Dermis blood vessel endothelial cell (primary cell): ENCODE measurements around the gene CEACAM19. TPM values are rescaled to one million over a fixed set of nuclear protein-coding genes. Genes with fewer than 3 reads are reported as not detected.
A peak's percentile ranks its signal among the peaks of the same experiment; 100 is the strongest.

Source experiments
- DNase-seq: peaks from one replicate; pipeline ENCODE4 v3.0.0; 2010
- total RNA-seq: library from RNA; depleted of rRNA; stranded (reverse); fragments of >200 nt; gene quantifications from 2 replicates; pipeline ENCODE4 v1.2.3, GENCODE V29; 2014

CEACAM19 gene
- total RNA-seq, 1 donor from 2014 or later = 0.85 TPM

DNA sequence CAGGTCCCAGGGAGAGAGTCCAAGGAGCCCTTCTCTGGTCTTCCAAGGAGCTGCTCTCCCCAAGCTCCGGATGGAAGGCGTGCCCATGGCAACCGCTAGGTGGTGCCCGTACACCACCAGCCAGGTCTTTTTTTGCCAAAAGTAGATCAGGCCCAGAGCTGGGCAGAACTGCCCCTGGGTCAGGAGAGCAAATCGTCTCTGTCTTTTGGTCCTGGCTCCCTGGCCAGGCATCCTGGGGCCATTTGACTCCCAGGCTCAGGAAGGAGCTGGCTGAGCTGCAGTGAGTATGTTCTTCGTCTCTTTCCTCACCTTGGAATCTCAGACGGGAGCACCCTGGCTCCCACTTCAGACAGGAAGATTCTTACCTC lies 52.7 kb downstream of the CEACAM19 start:
- peak; percentile 88 for DNase-seq

DNA sequence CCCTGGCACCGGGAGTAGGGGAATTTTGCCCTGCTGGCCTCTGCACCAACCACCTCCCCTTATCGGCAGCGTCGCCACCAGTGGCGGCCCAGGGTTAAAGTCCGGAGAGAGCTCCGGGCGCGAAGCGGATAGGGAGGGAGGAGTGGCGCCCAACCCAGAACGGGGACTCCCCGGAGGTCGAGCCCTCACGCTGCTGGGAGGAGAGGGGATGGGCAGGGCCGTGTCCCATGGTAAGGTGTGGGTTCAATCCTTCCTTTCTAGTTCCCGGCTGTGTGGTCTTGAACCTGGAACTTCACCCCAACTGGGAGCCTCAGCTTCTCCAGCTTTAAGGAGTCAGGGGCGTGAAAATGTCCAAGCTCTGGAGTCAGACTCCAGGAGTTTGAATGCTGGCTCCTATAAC lies 54.0 kb downstream of the CEACAM19 start:
- no peak for DNase-seq

DNA sequence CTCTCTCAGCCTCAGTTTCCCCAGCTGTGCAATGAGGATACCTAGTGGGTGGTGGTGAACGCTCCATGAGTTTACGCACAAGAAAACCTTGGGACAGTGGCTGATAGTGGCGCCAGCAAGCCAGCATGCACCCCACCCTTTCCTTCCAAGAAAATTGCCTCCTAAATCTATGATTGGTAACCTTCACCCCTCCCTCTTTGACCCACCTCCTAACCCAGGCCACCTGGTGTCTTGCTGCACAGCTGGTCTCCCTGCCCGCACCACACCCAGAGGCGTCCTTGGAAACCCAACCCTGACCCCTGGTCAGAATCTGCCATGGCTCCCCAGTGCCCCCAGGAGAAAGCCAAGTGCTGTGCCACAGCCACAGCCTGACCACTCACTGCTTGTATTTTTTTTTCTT lies 54.4 kb downstream of the CEACAM19 start:
- no peak for DNase-seq

DNA sequence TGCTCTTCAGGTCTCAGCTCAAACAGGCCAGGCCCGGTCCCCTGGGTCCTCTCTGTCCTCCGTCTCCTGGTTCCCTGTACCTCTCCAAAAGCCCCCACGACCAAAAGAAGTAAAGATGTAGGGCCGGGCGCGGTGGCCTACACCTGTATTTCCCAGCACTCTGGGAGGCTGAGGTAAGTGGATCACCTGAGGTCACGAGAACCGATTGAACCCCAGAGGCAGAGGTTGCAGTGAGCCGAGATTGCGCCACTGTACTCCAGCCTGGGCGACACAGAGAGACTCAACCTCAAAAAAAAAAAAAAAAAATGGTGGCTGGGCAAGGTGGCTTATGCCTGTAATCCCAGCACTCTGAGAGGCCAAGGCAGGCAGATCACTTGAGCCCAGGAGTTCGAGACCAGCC lies 55.2 kb downstream of the CEACAM19 start:
- no peak for DNase-seq

DNA sequence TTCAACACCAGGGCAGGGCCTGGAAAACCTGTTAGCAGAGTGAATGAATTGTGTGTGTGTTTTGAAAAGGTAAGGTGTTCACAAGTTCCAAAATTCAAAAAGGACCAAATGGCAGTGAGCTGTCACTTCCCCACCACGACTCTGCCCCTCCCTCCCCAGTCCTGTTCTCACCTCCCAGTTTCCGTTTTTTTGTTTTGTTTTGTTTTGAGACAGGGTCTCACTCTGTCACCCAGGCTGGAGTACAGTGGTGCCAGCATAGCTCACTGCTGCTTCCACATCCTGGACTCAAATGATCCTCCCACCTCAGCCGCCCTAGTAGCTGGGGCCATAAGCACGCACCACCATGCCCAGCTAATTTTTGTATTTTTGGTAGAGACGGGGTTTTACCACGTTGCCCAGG lies 56.9 kb downstream of the CEACAM19 start:
- DNase-seq = no peak

DNA sequence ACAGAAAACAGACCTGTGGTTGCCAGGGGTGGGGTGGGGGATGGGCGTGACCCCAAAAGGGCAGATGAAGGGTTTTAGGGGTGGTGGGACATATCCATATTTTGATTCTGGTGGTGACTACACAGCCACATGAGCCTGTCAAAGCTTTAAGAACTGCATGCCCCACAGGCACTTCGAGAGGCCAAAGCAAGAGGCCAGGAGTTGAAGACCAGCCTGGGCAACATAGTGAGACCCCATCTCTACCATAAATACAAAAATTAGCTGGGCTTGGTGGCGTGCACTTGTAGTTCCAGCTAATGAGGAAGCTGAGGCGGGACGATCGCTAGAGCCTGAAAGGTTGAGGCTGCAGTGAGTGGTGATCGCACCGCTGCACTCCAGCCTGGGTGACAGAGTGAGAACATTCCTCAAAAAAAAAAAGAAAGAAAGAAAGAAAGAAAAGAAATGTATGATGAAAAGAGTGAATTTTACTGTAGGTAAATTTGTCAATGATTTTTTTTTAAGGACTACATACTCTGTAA lies 58.3 kb downstream of the CEACAM19 start:
- no peak for DNase-seq

DNA sequence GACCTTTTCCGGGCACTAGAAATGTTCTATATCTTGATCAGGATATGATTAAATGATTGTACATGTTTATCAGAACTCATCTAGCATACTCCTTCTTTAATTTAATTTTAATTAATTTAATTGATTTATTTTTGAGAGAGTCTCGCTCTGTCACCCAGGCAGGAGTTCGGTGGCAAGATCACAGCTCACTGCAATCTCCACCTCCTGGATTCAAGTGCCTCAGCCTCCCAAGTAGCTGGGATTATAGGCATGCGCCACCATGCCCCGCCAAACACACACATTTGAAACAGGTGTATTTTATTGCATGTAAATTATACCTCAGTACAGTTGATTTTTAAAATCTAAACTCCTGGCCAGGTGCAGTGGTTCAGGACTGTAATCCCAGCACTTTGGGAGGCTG lies 59.8 kb downstream of the CEACAM19 start:
- DNase-seq = no peak

DNA sequence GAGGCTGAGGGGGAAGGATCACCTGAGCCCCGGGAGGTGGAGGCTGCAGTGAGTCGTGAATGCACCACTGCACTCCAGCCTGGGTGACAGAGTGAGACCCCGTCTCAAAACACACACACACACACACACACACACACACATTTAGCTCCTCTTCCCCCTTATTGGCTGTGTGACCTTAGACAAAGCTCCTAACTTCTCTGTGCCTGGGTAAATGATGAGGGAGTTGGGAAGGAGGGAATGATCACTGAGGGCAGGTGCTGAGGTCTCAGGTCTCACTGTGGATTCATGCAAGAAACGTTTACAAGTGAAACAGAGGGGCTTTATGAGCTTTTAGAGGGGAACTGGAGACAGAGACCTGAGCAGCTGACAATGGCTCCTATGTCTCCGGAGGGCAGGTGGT lies 60.3 kb downstream of the CEACAM19 start:
- DNase-seq = no peak

DNA sequence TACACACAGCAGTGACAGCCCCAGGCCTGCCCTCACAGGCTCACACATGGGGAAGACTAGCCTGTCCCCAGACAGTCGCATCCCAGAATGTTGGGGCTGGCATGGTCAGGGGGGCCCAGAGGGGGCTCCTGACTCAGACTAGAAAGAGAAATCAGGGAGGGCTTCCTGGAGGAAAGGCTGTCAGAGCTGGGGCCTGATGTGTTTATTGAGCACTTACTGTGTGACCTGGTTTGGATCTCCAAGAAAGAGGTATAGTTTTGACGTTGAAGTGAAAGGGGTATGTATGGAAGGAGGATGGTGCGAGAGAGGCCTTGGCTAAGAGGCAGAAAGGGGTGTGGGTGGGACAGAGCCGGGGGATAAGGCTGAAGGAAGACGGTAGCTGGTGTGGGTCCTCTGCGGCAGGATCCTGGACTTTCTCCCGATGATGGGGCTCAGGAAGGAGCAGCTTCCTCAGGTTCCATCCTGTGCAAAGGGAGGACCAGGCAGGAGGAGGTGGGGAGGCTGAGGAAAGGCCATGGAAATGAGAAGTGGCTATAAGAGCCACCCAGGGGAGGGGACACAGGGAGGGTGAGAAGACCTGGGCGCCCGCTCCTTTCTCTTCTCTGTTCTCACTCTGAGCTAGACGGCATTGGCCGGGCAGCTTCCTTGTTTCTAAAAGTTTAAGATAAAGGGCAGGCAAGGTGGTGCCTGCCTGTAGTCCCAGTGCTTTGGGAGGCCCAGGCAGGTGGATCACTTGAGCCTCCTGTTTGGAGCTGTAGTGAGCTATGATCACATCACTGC lies 61.1 kb downstream of the CEACAM19 start:
- DNase-seq = no peak

Other genes with a start within 250 kb of the CEACAM19 start
- 5.9 and 14.6 TPM in 2 replicates for gene ZNF229, start 223.0 kb upstream of the CEACAM19 start, total RNA-seq
- gene ZNF180, start 171.0 kb upstream of the CEACAM19 start, total RNA-seq = 15.4 and 18.0 TPM in 2 replicates
- 0.05 TPM in 1 of 2 replicates, not detected in the other for gene CEACAM20, start 141.8 kb upstream of the CEACAM19 start, total RNA-seq
- not detected in 2 replicates for gene IGSF23, start 57.9 kb upstream of the CEACAM19 start, total RNA-seq
- gene PVR, start 27.6 kb upstream of the CEACAM19 start, total RNA-seq = 95.7 and 104 TPM in 2 replicates
- 0.17 TPM in 1 of 2 replicates, not detected in the other for gene CEACAM16, start 27.7 kb downstream of the CEACAM19 start, total RNA-seq
- 3.2 and 6.3 TPM in 2 replicates for gene BCL3, start 77.2 kb downstream of the CEACAM19 start, total RNA-seq
- not detected in 2 replicates for gene CBLC, start 106.4 kb downstream of the CEACAM19 start, total RNA-seq
- gene BCAM, start 137.6 kb downstream of the CEACAM19 start, total RNA-seq = 56.5 and 62.3 TPM in 2 replicates
- 154 and 187 TPM in 2 replicates for gene NECTIN2, start 174.8 kb downstream of the CEACAM19 start, total RNA-seq
- gene TOMM40, start 219.8 kb downstream of the CEACAM19 start, total RNA-seq = 50.0 and 81.6 TPM in 2 replicates
- 4.0 and 7.8 TPM in 2 replicates for gene APOE, start 234.3 kb downstream of the CEACAM19 start, total RNA-seq
- gene APOC1, start 243.1 kb downstream of the CEACAM19 start, total RNA-seq = 1.7 and 1.9 TPM in 2 replicates